ENCODE results near the gene HIVEP3. TPM values are rescaled to one million over a fixed set of nuclear protein-coding genes. Genes with fewer than 3 reads are reported as not detected.

Gene HIVEP3
- total RNA-seq, 4 donors from 2014 or later, result 4.6 to 8.3 (median 6.5) TPM

- no peak for DNase-seq
- TF ChIP-seq CTCF (IDR thresholded peaks at IDR 0.05) (no peak), POLR2A (IDR thresholded peaks at IDR 0.05) (no peak)
- H3K4me3 ChIP-seq, result no peak overlapping the region
- H3K9me3 ChIP-seq, result no peaks in the 10 kb centered on the region
- H3K36me3 ChIP-seq, result no peaks in the 10 kb centered on the region
- no peak overlapping the region for H3K27ac ChIP-seq
- no peaks in the 10 kb centered on the region for H3K4me1 ChIP-seq
- no peaks in the 10 kb centered on the region for H3K27me3 ChIP-seq
Measured at GRCh38 chr1:41860214-41860613, 58.5 kb downstream of the HIVEP3 start.

GRCh38 chr1:41859686-41860085, 59.0 kb downstream of the HIVEP3 start:
- Histone ChIP-seq H3K27ac (no peak overlapping the region), H3K4me3 (no peak overlapping the region), H3K4me1 (no peaks in the 10 kb centered on the region), H3K27me3 (no peaks in the 10 kb centered on the region), H3K9me3 (no peaks in the 10 kb centered on the region), H3K36me3 (no peaks in the 10 kb centered on the region)
- TF ChIP-seq POLR2A (IDR thresholded peaks at IDR 0.05) (no peak), CTCF (IDR thresholded peaks at IDR 0.05) (no peak)
- no peak for DNase-seq

- Histone ChIP-seq H3K4me3 (no peak overlapping the region), H3K27ac (no peak overlapping the region), H3K36me3 (no peaks in the 10 kb centered on the region), H3K27me3 (no peaks in the 10 kb centered on the region), H3K9me3 (no peaks in the 10 kb centered on the region), H3K4me1 (no peaks in the 10 kb centered on the region)
- TF ChIP-seq CTCF (IDR thresholded peaks at IDR 0.05) (no peak), POLR2A (IDR thresholded peaks at IDR 0.05) (no peak)
- no peak for DNase-seq
Measured at GRCh38 chr1:41856944-41857285, 61.8 kb downstream of the HIVEP3 start.

GRCh38 chr1:41856151-41856943, 62.4 kb downstream of the HIVEP3 start:
- Histone ChIP-seq H3K9me3 (no peaks in the 10 kb centered on the region), H3K27ac (no peak overlapping the region), H3K4me3 (no peak overlapping the region), H3K36me3 (no peaks in the 10 kb centered on the region), H3K27me3 (no peaks in the 10 kb centered on the region), H3K4me1 (no peaks in the 10 kb centered on the region)
- no peak for TF ChIP-seq POLR2A (IDR thresholded peaks at IDR 0.05)
- TF ChIP-seq CTCF (IDR thresholded peaks at IDR 0.05), result no peak
- no peak for DNase-seq

- no peak for DNase-seq
- no peaks in the 10 kb centered on the region for H3K36me3 ChIP-seq
- H3K27me3 ChIP-seq, result no peaks in the 10 kb centered on the region
- no peak for TF ChIP-seq POLR2A (IDR thresholded peaks at IDR 0.05)
- TF ChIP-seq CTCF (IDR thresholded peaks at IDR 0.05), result no peak
- H3K4me1 ChIP-seq, result no peaks in the 10 kb centered on the region
- H3K27ac ChIP-seq, result no peak overlapping the region
- no peak overlapping the region for H3K4me3 ChIP-seq
- H3K9me3 ChIP-seq, result no peaks in the 10 kb centered on the region
Measured at GRCh38 chr1:41855713-41856112, 63.0 kb downstream of the HIVEP3 start.
